Cardiac muscle cell (in vitro differentiated cells and primary cell): ENCODE measurements around the gene STX18. TPM values are rescaled to one million over a fixed set of nuclear protein-coding genes. Genes with fewer than 3 reads are reported as not detected.
A peak's percentile ranks its signal among the peaks of the same experiment; 100 is the strongest.
"Not testable (repeated sequence)": the region's sequence is repeated elsewhere in the genome, so short reads cannot be mapped to it uniquely, and the experiment has no call there.

Experiments used
- DNase-seq, 2 donors: peaks; one replicate each; pipeline versions ENCODE4 v3.0.0 to v3.0.0-alpha.2; 2010 to 2017; ENCODE audit warnings: low read depth in 1 of 2, low spot score in 1 of 2
- H3K27ac ChIP-seq: fragments of 200-600 bp; sonication (generic); 2 replicates; pipeline ENCODE4 v1.5.1; 2016
- H3K27me3 ChIP-seq: fragments of 200-600 bp; sonication (generic); 2 replicates; pipeline ENCODE4 v1.6.0; 2016; ENCODE audit warnings: control low read depth
- H3K36me3 ChIP-seq: fragments of 200-600 bp; sonication (generic); 2 replicates; pipeline ENCODE4 v1.5.1; 2016; ENCODE audit warnings: control low read depth
- H3K4me1 ChIP-seq: fragments of 200-600 bp; sonication (generic); 2 replicates; pipeline ENCODE4 v1.8.1; 2017; ENCODE audit warnings: low read depth, mild to moderate bottlenecking, mixed run types
- H3K4me3 ChIP-seq: fragments of 200-600 bp; sonication (generic); 2 replicates; pipeline ENCODE4 v1.5.1; 2016; ENCODE audit warnings: mild to moderate bottlenecking
- H3K9me3 ChIP-seq: fragments of 200-600 bp; sonication (generic); 2 replicates; pipeline ENCODE4 v1.5.1; 2017; ENCODE audit warnings: low read depth, mild to moderate bottlenecking, control low read depth
- polyA plus RNA-seq: library from polyadenylated mRNA; unstranded; fragments of >200 nt; fragmentation: Nextera tagmentation; extraction: Ambion mirVana; gene quantifications from 2 replicates; pipeline ENCODE4 v1.2.1, GENCODE V29; 2016
- total RNA-seq: library from RNA; depleted of rRNA; stranded (reverse); fragments of >200 nt; gene quantifications from 2 replicates; pipeline ENCODE4 v1.2.3, GENCODE V29; 2016
- TF ChIP-seq, protein P1 (sequence below): IDR thresholded peaks from 2 replicates; pipeline ENCODE4 v1.5.1; 2012; ENCODE audit warnings: low read depth, mild to moderate bottlenecking, low read length

Gene STX18
- total and polyA plus RNA-seq, 2 experiments from 2014 or later: 29.8 to 63.3 TPM

DNA sequence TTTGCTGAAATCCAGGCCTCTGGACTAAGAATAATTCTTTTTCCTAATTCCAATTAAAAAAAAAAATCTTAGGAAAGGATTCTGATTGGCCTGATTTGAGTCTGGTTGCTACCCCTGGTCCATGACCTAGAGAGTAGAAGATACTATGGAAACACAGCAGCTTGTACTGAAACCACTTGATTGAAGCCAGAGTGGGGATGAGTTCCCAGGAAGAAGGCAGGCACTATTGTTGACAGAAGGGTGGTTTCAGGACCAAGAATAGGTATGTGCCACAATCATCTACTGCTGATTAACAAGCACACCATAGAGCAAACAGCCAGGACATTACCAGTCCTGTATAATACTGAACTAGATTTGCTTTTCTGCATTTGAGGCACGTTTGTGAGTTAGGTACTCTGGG, 29.6 kb downstream of the STX18 start:
- TF ChIP-seq, protein P1, sequence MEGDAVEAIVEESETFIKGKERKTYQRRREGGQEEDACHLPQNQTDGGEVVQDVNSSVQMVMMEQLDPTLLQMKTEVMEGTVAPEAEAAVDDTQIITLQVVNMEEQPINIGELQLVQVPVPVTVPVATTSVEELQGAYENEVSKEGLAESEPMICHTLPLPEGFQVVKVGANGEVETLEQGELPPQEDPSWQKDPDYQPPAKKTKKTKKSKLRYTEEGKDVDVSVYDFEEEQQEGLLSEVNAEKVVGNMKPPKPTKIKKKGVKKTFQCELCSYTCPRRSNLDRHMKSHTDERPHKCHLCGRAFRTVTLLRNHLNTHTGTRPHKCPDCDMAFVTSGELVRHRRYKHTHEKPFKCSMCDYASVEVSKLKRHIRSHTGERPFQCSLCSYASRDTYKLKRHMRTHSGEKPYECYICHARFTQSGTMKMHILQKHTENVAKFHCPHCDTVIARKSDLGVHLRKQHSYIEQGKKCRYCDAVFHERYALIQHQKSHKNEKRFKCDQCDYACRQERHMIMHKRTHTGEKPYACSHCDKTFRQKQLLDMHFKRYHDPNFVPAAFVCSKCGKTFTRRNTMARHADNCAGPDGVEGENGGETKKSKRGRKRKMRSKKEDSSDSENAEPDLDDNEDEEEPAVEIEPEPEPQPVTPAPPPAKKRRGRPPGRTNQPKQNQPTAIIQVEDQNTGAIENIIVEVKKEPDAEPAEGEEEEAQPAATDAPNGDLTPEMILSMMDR: no peak
- Histone ChIP-seq H3K36me3 (no peaks in the 10 kb centered on the region), H3K27me3 (no peaks in the 10 kb centered on the region), H3K27ac (no peak overlapping the region), H3K9me3 (no peaks in the 10 kb centered on the region), H3K4me3 (no peak overlapping the region), H3K4me1 (no peaks in the 10 kb centered on the region)
- DNase-seq: no peak

DNA sequence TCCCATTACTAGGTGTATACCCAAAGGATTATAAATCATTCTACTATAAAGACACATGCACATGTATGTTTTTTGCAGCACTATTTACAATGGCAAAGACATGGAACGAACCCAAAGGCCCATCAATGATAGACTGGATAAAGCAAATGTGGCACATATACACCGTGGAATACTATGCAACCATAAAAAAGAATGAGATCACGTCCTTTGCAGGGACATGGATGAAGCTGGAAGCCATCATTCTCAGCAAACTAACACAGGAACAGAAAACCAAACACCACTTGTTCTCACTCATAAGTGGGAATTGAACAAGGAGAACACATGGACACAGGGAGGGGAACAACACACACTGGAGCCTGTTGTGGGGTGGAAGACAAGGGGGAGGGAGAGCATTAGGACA, 31.2 kb downstream of the STX18 start:
- not testable (repeated sequence) for H3K36me3 ChIP-seq, H3K27me3 ChIP-seq, H3K27ac ChIP-seq, DNase-seq, H3K4me3 ChIP-seq, H3K9me3 ChIP-seq, H3K4me1 ChIP-seq

- TF ChIP-seq, protein P1: no peak
- Histone ChIP-seq H3K27me3 (no peaks in the 10 kb centered on the region), H3K36me3 (no peaks in the 10 kb centered on the region), H3K27ac (no peak overlapping the region), H3K4me3 (no peak overlapping the region), H3K4me1 (no peaks in the 10 kb centered on the region), H3K9me3 (no peaks in the 10 kb centered on the region)
- DNase-seq: no peak
These were observed 32.3 kb downstream of the STX18 start for GRCh38 chr4:4509521-4509920.

GRCh38 chr4:4507923-4508322, 33.9 kb downstream of the STX18 start:
- Histone ChIP-seq H3K27ac (no peak overlapping the region), H3K9me3 (no peaks in the 10 kb centered on the region), H3K4me3 (no peak overlapping the region), H3K27me3 (no peaks in the 10 kb centered on the region), H3K36me3 (no peaks in the 10 kb centered on the region), H3K4me1 (no peaks in the 10 kb centered on the region)
- TF ChIP-seq, protein P1: peak; percentile 56
- DNase-seq: no peak

GRCh38 chr4:4507403-4507802, 34.4 kb downstream of the STX18 start:
- Histone ChIP-seq H3K4me1 (no peaks in the 10 kb centered on the region), H3K9me3 (no peaks in the 10 kb centered on the region), H3K27ac (no peak overlapping the region), H3K4me3 (no peak overlapping the region), H3K27me3 (no peaks in the 10 kb centered on the region), H3K36me3 (no peaks in the 10 kb centered on the region)
- TF ChIP-seq, protein P1: no peak
- no peak for DNase-seq

DNA sequence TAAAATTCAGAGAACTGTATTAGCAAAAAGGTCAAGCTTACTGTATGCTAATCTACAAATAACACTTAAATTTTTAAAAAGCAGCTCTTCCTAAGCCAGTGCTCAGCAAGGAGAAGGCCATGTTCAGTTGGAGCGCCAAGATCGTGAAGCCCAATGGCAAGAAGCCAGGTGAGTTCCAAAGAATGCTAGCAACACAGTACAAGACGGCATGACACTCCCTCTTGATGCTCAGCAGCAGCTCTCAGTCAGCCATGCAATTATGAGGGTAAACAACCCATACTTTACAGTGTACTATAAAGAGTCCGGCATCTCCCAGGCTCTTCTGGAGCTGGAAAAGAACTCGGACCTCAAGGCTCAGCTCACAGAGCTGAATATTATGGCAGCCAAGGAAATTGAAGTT, 34.9 kb downstream of the STX18 start:
- H3K36me3 ChIP-seq: no peaks in the 10 kb centered on the region
- H3K27me3 ChIP-seq: no peaks in the 10 kb centered on the region
- TF ChIP-seq, protein P1: no peak
- H3K27ac ChIP-seq: no peak overlapping the region
- DNase-seq: peak in 1 of 2 donors; percentile 40
- no peaks in the 10 kb centered on the region for H3K4me1 ChIP-seq
- H3K9me3 ChIP-seq: no peaks in the 10 kb centered on the region
- no peak overlapping the region for H3K4me3 ChIP-seq

GRCh38 chr4:4505211-4505610, 36.6 kb downstream of the STX18 start:
- not testable (repeated sequence) for H3K36me3 ChIP-seq, H3K4me3 ChIP-seq, H3K27me3 ChIP-seq, H3K4me1 ChIP-seq, H3K9me3 ChIP-seq, DNase-seq, H3K27ac ChIP-seq
